Measurements from ENCODE around the gene ABCA2.
"Not testable (repeated sequence)": the region's sequence is repeated elsewhere in the genome, so short reads cannot be mapped to it uniquely, and the experiment has no call there.

Gene ABCA2

DNA sequence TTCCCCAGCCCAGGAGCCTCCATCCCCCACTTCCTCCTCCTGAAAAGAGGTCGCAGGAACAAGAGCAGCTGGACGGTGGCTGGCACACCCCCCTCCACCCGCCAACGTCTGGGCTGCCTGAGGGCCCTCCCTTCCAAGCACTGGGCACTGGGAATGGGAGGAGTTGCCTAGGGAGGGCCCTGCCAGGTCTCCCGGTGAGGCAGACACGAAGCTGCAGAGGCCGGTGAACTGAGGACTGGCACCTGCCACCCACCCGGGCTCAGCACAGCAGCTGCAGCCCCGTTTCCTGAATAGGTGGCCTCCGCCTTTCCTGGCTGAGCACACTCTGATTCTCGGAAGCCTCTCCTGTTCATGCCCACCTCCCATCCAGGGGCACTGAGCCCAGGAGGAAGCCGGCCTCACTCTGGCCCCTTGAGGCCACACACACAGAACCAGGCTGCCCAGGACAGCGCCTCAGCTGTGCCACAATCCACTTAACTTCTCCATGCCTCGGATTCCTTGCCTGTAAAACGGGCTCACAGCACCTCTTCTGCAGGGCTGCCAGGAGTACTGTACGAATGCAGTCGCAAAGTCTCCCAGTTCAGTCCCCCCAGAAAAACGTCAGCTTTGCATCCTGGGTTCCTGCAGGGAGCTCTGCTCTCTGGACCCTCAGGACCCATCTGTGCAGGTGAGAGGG is 16.6 kb upstream of the ABCA2 start:
- DNase-seq (ENCODE audit: low spot score), result no peak

DNA sequence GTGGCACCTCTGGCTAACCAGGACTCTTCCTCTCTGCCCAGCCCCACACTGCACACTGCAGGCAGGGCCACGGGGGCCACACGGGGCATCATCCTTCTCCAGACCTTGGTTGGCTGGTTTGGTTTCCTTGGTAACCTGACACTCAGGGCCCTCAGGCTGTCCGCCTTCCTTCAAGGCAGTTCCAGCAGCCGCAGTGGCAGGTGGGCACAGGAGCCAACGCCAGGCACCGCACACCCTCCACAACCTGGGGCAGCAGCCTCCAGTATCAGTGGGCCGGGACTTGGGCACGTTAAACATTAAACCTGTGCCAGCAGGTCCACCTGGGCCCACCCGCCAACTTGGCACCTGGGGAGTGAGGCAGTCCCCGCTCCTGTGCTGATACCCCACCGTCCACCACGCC is 16.0 kb upstream of the ABCA2 start:
- DNase-seq (ENCODE audit: low spot score), result no peak

DNA sequence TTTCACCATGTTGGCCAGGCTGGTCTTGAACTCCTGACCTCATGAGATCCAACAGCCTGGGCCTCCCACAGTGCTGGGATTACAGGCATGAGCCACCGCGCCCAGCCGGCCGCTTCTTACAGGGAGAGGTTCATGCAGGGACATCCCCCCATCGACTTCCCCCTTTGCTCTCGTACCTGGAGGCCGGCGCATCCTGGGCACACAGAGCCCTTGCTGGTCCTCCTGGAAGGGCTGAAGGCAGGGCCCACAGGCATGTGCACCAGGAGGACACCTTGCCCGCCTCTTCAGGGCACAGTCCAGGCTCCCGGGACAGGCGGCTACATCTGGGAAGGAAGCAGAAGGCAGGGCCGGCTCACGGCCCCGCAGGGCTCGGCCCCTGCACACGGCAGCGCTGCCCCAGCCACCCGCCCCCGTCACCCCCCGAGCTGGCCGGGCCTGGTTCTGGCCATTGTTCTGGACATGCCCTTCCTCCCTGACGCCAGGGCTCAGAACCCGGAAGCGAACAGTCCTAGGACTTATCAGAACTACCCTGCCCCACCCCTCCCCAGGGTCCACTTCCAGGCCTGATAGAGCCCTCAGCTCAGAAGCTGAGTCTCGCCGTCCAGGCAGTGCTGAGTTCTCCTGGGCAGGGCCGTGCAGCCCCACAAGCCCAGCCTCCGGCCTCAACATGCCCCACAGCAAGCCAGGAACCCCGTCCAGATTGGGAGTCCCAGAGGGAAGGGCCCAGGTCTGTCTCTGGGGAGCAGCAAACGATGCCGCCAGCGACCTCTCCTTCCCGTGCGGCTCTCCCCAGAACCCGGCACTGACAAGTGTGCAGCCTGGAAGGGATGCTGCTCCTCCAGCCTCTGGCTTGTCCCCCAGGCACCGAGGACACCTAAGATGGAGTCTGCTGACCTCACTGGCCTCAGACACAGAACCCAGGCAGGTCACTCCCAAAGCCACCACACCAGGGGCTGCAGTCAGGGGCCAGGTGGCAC is 15.0 kb upstream of the ABCA2 start:
- no peak for DNase-seq (ENCODE audit: low spot score)

DNA sequence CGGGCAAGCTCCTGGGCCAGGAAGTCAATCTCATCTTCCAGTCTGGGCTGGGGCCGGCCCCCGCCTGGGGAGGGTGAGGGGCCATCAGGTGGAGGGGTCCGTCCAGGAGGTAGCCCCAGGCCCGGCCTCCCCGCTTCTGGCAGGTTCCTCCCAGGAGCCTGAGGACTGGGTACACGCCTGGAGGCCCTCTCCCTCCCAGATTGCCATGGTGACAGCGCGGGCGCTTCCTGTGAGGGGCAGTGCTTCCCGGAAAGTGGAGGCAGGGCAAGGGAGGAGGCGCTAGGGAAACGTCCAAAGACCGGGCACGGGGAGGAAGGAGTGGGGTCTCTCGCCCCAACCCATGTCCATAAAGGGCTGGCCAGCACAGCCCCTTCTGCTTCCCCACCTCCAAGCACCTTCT is 13.1 kb upstream of the ABCA2 start:
- DNase-seq (ENCODE audit: low spot score), result no peak

DNA sequence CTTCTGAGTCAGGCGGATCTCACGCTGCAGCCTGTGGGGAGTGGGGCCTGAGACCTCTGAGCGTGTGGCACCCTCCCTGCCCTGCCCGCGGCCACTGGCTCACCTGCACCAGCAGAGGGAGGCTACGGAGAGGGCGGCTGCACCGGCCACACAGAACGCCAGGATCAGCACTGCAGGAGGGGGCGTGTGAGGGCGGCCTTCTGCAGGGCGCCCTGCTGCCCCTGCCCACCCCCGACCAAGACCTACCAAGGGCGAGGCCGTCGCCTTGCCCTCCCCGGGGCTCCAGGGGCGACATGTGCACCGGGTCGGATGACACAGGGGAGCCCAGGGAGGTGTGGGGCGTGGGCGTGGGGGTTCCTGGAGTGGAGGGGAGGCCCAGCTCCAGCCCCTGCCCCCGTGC is 12.5 kb upstream of the ABCA2 start:
- no peak for DNase-seq (ENCODE audit: low spot score)

DNA sequence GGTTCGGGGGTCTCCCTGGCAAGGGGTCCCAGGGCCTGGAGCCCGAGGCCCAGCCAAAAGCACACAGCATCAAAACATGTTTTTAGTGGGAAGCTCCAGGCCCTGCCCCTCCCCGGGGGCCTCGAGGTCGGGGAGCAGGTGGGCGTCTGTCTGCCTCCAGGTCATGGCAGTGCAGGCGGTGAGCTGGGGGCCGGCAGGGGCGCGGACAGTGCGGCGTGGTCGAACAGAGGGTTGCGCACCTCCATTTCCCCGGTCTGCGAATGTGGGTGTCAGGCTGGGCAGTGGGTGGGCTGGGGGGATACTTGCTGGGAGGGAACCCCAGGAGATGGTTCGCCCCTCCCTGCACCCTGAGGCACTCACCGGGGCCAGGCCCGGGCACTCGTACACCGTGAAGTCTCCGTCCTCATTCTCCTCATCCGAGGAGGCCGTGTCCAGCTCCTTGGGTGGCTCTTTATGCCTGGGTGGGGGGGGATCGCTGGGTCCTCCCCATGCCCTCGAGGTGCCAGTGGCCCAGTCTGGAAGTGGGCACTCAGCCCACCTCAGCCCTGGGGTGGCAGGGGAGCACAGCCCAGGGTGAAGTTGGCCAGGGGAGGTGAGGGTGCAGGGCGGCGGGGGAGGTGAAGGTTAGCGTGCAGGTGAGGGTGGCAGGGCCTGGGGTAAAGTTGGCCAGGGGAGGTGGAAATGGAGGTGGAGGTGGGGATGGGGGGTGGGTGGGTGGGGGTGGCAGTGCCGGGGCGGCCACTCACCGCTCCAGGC is 11.8 kb upstream of the ABCA2 start:
- DNase-seq (ENCODE audit: low spot score), result no peak

DNA sequence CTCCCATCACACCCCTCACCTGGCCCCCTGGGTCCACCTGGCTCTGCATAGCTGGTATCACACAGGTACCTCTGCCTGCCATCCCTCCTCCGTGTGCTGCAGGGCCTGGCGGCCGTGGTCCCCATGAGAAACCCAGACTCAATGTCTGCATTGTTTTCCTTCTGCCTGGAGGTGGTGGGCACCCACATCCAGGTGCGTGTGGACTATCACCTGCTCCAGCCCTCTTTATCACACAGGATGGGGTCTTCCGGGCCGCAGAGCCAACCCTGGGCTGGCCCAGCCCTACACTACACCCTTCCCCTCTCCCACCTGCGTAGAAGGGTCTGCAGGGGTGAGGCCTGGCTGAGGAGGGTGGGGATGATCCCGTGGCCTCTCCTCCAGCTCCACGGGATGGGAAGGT is 10.9 kb upstream of the ABCA2 start:
- no peak for DNase-seq (ENCODE audit: low spot score)

DNA sequence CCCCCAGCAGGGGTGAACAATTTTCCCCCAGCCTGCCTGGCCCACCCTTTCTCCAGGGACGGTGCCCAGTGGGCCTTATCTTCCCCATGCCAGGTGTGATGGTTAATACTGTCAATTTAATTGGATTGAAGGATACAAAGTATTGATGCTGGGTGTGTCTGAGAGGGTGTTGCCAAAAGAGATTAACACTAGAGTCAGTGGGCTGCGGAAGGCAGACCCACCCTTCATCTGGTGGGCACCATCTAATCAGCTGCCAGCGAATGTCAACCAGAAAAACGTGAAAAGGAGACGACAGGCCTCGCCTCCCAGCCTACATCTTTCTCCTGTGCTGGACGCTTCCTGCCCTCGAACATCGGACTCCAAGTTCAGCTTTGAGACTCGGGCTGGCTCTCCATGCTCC is 9.4 kb upstream of the ABCA2 start:
- DNase-seq (ENCODE audit: low spot score), result no peak

DNA sequence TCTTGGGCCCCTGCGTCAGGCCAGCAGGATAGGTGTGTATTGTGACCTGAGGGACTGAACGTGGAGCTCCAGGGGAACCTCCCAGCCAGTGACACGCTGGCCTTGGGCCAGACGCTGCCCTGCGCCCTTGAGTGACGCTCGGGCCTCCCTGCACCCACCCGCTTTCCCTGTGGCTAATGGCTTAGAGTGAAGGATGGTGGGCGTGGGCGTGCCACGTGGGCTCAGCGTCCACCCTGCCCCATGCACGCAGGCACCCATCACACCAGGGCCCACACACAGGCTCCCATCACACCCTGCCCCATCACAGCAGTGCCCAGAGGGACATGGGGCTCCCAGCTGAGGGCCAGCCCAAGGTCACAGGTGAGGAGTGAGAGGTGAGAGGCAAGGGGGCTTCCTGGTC is 9.0 kb upstream of the ABCA2 start:
- DNase-seq (ENCODE audit: low spot score), result no peak

DNA sequence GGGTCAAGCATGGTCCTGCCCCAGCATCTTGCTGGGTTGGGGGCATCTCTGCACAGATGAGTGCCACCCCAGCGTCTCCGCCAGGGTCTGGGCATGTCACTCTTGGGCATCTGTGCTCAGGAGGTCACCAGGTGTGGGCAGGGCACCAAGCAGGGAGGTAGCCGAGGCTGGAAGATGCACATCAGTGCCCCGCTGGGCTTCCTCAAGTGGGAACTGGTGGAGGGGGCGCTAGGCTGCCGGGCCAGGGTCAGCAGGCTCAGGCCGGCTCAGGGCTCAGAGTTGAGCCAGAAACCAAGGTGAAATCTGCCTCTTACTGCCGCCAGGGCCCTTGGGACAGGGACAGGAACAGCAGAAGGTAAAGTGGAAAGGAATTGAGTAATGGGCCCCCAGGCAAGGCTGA is 7.9 kb upstream of the ABCA2 start:
- no peak for DNase-seq (ENCODE audit: low spot score)

DNA sequence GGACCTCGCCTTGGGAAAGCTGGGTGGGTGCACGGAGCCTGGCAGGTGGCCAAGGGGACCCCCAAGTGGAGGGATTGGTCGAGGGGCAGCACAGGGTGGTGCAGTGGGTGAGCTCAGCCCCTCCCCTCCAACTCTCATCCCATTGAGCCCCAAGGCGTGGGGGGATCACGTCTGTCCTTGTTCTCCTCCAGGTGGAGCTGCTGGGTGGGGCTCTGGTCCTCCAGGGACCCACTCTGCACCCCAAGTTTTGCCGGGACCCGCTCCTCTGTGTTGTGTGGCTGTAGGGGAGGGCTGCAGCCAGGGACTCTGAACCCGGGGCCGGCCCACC is 7.4 kb upstream of the ABCA2 start:
- DNase-seq (ENCODE audit: low spot score), result no peak

DNA sequence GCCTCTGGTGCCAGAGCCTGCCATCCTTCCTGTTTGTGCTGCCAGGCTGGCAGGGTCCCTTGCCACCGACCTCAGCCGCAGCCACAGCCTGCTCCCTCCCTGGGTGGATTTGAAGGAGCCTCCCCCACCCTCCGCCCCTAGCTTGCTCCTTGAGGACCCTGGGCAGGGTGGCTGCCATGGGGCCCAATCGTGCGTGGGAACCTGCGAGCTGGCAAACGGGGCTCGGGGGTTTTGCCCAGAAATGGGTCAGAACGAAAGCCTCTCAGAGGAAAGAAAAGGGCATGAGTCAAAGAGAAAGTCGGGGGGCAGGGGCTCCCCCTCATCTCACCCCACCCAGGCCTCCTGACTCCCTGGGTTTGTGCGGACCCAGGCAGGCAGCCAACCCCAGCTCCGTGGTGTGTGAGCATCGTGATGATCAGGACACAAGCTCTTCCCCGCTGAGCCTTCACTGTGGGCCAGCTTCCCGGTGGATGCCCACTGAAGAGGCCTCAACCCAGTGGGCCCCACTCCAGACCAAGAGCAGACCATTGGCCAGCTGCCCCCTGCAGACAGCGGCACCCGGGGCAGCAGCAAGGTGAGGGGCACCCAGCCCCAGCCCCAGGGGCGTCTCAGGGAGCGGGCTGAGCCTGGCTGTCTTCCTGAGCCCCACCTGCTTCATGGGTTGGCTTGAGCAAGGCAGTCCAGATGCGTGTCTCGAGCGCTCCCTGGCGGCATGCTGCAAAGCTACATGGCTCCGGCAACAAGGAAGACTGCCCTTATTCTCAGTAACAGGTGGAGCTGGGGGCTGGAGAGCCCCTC is 6.9 kb upstream of the ABCA2 start:
- DNase-seq (ENCODE audit: low spot score), result peak; percentile 91

DNA sequence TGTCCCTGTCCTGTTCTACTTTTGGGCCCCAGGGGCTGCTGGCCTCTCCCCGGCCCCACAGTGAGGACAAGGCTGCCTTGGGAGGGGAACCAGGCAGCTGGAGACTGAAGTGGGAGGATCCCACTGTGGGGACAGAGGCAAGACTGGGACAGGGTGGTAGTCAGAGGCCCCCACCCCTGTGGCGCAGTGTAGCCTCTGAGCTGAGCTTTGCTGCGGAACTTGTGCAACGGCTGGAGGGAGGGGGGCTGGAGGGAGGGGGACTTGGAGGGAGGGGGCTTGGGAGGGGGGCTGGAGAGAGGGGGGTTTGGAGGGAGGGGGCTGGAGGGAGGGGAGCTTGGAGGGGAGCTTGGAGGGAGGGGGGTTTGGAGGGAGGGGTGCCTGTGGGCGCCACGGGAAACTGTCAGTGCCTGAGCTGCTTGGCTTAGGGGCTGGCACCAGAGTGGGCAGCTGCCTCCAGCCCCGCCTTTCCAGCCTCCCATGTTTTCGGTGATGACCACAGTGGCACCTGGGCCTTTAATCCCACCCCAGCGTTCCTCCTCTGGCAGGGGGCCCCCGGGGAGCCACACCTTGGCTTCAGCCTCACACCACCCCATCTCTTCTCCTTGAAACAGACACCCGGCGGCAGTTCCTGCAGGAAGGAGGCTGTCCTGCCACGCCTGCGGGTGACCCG is 6.1 kb upstream of the ABCA2 start:
- DNase-seq (ENCODE audit: low spot score), result no peak

DNA sequence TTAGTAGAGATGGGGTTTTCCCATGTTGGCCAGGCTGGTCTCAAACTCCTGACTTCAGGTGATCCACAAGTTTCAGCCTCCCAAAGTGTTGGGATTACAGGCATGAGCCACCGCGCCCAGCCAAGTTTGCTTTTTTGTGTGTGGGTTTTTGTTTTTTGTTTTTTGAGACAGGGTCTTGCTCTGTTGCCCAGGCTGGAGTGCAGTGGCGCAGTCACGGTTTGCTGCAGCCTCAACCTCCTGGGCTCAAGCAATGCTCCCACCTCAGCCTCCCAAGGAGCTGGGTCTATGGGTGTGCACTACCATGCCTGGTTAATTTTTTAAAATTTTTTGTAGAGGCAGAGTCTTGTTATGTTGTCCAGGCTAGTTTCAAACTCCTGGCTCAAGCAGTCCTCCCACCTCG is 5.4 kb upstream of the ABCA2 start:
- DNase-seq (ENCODE audit: low spot score), result not testable (repeated sequence)

DNA sequence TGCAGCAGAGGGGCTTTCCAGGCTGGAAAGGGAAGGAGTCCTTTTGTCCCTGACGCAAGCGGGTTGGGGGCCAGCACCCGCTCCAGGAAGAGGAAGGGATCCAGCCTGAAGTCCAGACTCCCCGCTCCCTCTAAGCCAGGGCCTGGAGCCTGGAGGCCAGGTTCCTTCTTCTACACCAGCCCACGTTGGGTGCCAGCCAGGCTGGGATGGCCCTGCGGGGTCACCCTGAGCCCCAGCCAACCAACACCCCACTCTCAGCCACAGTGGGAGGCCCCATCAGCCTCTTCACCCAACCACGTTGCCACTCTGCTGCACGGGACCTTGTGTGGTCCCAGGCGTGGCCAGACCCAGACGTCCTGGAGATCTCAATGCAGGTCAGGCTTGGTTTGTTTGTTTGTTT is 4.8 kb upstream of the ABCA2 start:
- DNase-seq (ENCODE audit: low spot score), result peak; percentile 38

DNA sequence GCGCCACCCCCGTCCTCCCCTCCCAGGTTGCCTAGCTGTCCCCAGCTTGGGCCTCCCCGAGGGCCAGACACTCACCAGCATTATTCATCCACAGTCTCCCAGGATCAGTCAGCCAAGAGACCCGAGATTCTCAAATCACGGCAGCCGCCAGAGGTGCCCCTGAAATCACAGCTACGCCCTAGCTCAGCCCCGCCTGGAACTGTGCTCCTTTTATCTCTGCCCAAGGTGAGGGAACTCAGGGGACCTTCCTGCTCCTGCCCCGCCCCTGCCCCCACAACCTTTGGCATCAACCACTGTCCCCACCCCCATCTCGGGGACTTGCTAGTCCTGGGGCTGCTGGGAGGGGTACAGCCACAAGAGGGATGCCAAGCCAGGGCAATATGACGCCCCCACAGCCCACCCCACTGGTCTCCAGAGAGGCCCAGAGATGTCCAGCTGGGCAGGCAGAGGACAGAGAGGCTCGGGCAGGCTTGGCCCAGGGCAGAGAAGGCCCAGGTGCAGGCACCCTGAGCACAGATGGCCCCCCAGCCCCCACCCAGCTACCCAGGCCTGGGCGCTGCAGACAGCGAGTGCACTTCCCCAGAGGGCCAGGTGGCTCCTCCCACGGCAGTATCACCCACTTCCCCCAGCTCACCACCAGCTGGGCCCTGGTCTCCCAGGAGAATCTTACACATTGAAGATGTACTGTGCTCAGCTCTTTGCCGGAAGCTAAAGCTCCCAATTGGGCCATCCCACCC is 4.0 kb upstream of the ABCA2 start, which contains the start of gene FUT7:
Gene FUT7, minus strand, starts transcription at position 185 of the 737 bp plus-strand sequence. Its CDS starts 97 bp downstream, at position 88.
- DNase-seq (ENCODE audit: low spot score), result peak; percentile 84

DNA sequence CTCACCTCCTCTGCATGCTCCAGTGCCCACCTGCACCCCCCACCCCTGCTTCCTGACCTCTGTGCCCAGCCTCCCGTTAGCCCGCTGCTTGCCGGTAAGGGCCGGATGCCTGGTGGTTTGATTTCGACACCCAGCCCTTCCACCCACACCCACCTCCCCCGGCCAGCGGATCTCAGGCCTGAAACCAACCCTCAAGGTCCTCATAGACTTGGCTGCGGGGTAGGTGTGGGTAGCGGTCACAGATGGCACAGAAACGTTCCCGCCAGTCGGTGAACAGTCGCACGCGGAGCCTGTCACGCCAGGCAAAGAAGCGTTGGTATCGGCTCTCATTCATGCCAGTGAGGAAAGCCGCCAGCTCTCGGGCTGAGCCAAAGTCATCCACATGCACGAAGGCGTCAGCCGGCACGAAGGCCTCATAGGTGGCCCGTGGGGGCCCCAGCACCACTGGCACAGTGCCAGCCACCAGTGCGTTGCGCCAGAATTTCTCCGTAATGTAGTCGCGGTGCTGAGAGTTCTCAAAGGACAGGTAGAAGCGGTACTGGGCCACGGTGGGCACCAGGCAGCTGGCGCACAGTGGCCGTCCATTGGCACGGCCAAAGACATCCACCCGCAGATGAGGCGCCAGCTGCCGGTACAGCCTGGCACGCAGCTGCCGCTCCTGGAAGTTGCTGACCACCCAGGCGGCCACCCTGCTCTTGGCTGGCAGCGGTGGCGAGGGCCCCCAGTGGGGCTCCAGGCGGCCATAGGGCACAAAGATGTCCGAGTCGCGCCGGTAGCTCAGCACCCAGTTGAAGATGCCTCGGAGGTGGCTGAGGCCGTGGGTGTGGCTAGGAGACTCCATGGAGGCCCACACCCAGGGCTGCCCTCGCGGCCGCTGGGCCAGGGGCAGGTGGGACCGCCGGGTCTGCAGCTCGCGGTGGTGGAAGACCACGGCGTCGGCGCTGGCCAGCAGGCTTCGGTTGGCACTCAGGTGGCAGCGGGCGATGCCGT is 2.8 kb upstream of the ABCA2 start:
- DNase-seq (ENCODE audit: low spot score), result no peak

DNA sequence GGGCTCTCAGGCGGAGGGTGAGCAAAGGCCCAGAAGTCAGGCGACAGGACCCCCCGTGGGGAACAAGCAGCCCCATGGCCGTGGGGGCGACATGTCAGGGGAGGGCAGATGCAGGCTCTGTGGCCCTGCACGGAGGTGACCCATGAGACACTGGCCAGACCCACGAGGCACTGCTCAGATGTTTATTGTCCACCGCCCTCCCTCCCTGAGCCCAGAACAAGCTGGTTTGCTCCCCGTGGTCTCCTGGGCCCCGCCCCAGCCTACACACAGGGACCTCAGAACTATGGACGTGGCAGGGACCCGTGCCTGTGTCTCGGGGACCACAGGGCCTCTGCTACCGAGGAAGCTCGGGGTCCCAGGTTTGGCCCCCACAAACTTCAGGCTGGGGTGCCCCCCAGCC is 2.0 kb upstream of the ABCA2 start:
- no peak for DNase-seq (ENCODE audit: low spot score)
